K562 (cell line): ENCODE results near the gene RASL12. TPM values are rescaled to one million over a fixed set of nuclear protein-coding genes. Genes with fewer than 3 reads are reported as not detected.

ENCODE experiments used
- ATAC-seq: fragments of 200-7000 bp; cut with Tn5 transposase; 3 replicates; pipeline ENCODE4 v1.9.1; 2020; ENCODE audit warnings: moderate library complexity
- BruUV-seq: library from RNA; stranded (reverse); fragments of 400-500 nt; replicated peaks from 2 replicates; lab custom pipeline; 2021; lab: Mats Ljungman, UMichigan
- CTCF ChIA-PET: fragments of 300-600 bp; formaldehyde crosslinking; extraction: SDS; loops from one replicate; lab custom pipeline; 2021; ENCODE audit warnings: low intra/inter-chr PET ratio; lab: Yijun Ruan, JAX
- POLR2A ChIA-PET: fragments of 300-600, 350-650 bp; sonication (Branson Sonifier 250); formaldehyde crosslinking; extraction: SDS; loops from one replicate; lab custom pipeline; 2021; ENCODE audit warnings: antibody characterized with exemption, inconsistent platforms; lab: Yijun Ruan, JAX
- DNase-seq, 4 experiments: peaks; one replicate each; pipeline versions ENCODE4 v3.0.0 to v3.0.0-alpha.2; 2011 to 2018; ENCODE audit warnings: low spot score in 3 of 4, mixed read lengths in 3 of 4; ENCODE audit errors: extremely low read depth in 1 of 4
- FAIRE-seq: peaks from 2 replicates; lab custom pipeline; 2011; peaks lifted over from hg19 to GRCh38; lab: Jason Lieb, UNC
- H2AFZ ChIP-seq: 2 replicates; pipeline ENCODE4 v1.6.0; 2011; ENCODE audit warnings: low read depth, low read length, control low read depth, inconsistent platforms
- H3K27ac ChIP-seq: fragments of 200-600 bp; 3 replicates; pipeline ENCODE4 v1.8.0; 2011; ENCODE audit warnings: low read depth, mild to moderate bottlenecking, control low read depth, inconsistent platforms, low read length, moderate library complexity, mixed read lengths; ENCODE audit errors: extremely low read depth
- H3K27me3 ChIP-seq, 2 experiments: fragments of 300-600 bp in 1 of 2; 2 replicates in 1 of 2; 3 replicates in 1 of 2; pipeline versions ENCODE4 v1.6.0 to v1.8.0; 2011; ENCODE audit warnings: inconsistent platforms in 2 of 2, low read length in 2 of 2, mild to moderate bottlenecking in 1 of 2, mixed read lengths in 1 of 2, moderate library complexity in 1 of 2; ENCODE audit not compliant: control insufficient read depth in 2 of 2, insufficient read depth in 2 of 2
- H3K36me3 ChIP-seq: fragments of 300-600 bp; 3 replicates; pipeline ENCODE4 v1.8.0; 2011; ENCODE audit warnings: mild to moderate bottlenecking, low read length, inconsistent platforms; ENCODE audit not compliant: control insufficient read depth, insufficient read depth
- H3K4me1 ChIP-seq, 2 experiments: fragments of 200-600 bp in 1 of 2; replicated peaks in 1 of 2; 2 replicates in 1 of 2; 3 replicates in 1 of 2; pipeline versions ENCODE4 v1.5.1 to v1.8.0; 2011; ENCODE audit warnings: inconsistent platforms in 2 of 2, low read length in 2 of 2, mild to moderate bottlenecking in 1 of 2, mixed read lengths in 1 of 2, moderate library complexity in 1 of 2; ENCODE audit not compliant: control insufficient read depth in 2 of 2, insufficient read depth in 2 of 2
- H3K4me2 ChIP-seq: 2 replicates; pipeline ENCODE4 v1.6.1; 2011; ENCODE audit warnings: low read length, control low read depth, inconsistent platforms, mixed read lengths; ENCODE audit not compliant: insufficient read depth
- H3K4me3 ChIP-seq: fragments of 200-600 bp; sonication (generic), shearing (Covaris generic); 2 replicates; pipeline ENCODE4 v1.5.1; 2016; ENCODE audit warnings: control low read depth, inconsistent platforms
- H3K79me2 ChIP-seq: fragments of 200-600 bp; 3 replicates; pipeline ENCODE4 v1.8.0; 2011; ENCODE audit warnings: low read length, inconsistent platforms; ENCODE audit not compliant: control insufficient read depth, insufficient read depth
- H3K9ac ChIP-seq, 2 experiments: 2 replicates each; pipeline versions ENCODE4 v1.6.0 to v1.6.1; 2011; ENCODE audit warnings: low read depth in 2 of 2, low read length in 2 of 2, control low read depth in 1 of 2, inconsistent platforms in 1 of 2, mild to moderate bottlenecking in 1 of 2, mixed read lengths in 1 of 2; ENCODE audit not compliant: insufficient read depth in 1 of 2
- H3K9me1 ChIP-seq: one replicate; pipeline ENCODE4 v1.6.0; 2011; ENCODE audit warnings: inconsistent platforms, mild to moderate bottlenecking, low read length, moderate library complexity; ENCODE audit not compliant: control insufficient read depth, insufficient read depth
- H3K9me3 ChIP-seq: replicated peaks from 2 replicates; pipeline ENCODE4 v1.5.1; 2011; ENCODE audit warnings: low read depth, low read length, inconsistent platforms; ENCODE audit not compliant: control insufficient read depth, insufficient read depth
- H4K20me1 ChIP-seq: replicated peaks from 2 replicates; pipeline ENCODE4 v1.6.1; 2011; ENCODE audit warnings: low read length, inconsistent platforms, mixed read lengths; ENCODE audit not compliant: control insufficient read depth, insufficient read depth
- FOXK2 ChIP-seq, 2 experiments: fragments of 450-650 bp; IDR thresholded peaks in 1 of 2; conservative IDR thresholded peaks in 1 of 2; 2 replicates each; pipeline ENCODE4 v1.6.1; 2016; ENCODE audit warnings: low read depth in 2 of 2, mild to moderate bottlenecking in 1 of 2
- NCOA4 ChIP-seq: fragments of 450-650 bp; IDR thresholded peaks from 2 replicates; pipeline ENCODE4 v1.6.1; 2018; ENCODE audit warnings: mild to moderate bottlenecking; ENCODE audit not compliant: partially characterized antibody
- SRSF9 ChIP-seq: fragments of 200-400 bp; formaldehyde crosslinking; IDR thresholded peaks from 2 replicates; pipeline ENCODE4 v1.6.1; 2017; ENCODE audit warnings: low read depth, low read length, borderline replicate concordance
- TAF15 ChIP-seq: fragments of 200-400 bp; formaldehyde crosslinking; IDR thresholded peaks from 2 replicates; pipeline ENCODE4 v1.6.1; 2017; ENCODE audit warnings: mild to moderate bottlenecking, low read depth, low read length, moderate library complexity
- WGBS: fragments of 100-300 bp; shearing (Covaris generic); methylation state at CpG from one replicate; pipeline ENCODE4 v1.1.6; 2016; ENCODE audit warnings: low coverage, mixed read lengths; ENCODE audit not compliant: insufficient coverage; ENCODE audit errors: missing lambda C conversion rate; 5-methylcytosine and 5-hydroxymethylcytosine counted together
- in situ Hi-C: fragments of 300-500 bp; cut with MboI; formaldehyde crosslinking; loops from 4 replicates; pipeline ENCODE4 v1.15.0; 2018; ENCODE audit warnings: inconsistent platforms, mixed read lengths
- intact Hi-C: fragments of 100-400 bp; cut with micrococcal nuclease; formaldehyde crosslinking; loops from 2 replicates; pipeline ENCODE4 v1.14.2; 2022
- polyA plus RNA-seq, 8 experiments: library from polyadenylated mRNA; depleted of rRNA in 4 of 8; stranded (reverse) in 5 of 8; unstranded in 3 of 8; fragments of >200 nt; fragmentation: Nextera tagmentation in 2 of 8; fragmentation: Illumina TruSeq in 1 of 8; extraction: Ambion mirVana in 2 of 8; extraction: Trizol in 1 of 8; gene quantifications; 2 replicates each; pipeline versions ENCODE4 v1.2.1 to v1.2.3, GENCODE V29; 2011 to 2014; ENCODE audit warnings: inconsistent platforms in 1 of 8, missing spikeins in 1 of 8
- total RNA-seq, 7 experiments: library from RNA; depleted of rRNA in 6 of 7; stranded (reverse); fragments of >200 nt in 6 of 7; fragmentation: Illumina TruSeq in 2 of 7; extraction: Trizol in 2 of 7; gene quantifications; 2 replicates each; pipeline versions ENCODE4 v1.2.1 to v1.2.3, GENCODE V29; 2011 to 2021; ENCODE audit warnings: low replicate concordance in 1 of 7
- TF ChIP-seq, protein P1 (sequence below): fragments of 450-650 bp; IDR thresholded peaks from 2 replicates; pipeline ENCODE4 v1.6.1; 2016; ENCODE audit warnings: borderline replicate concordance

The RASL12 gene
- total and polyA plus RNA-seq, 9 of the 15 experiments (the other 6 are each of a cell fraction or from before 2014, with no cell fraction given): not detected

DNA sequence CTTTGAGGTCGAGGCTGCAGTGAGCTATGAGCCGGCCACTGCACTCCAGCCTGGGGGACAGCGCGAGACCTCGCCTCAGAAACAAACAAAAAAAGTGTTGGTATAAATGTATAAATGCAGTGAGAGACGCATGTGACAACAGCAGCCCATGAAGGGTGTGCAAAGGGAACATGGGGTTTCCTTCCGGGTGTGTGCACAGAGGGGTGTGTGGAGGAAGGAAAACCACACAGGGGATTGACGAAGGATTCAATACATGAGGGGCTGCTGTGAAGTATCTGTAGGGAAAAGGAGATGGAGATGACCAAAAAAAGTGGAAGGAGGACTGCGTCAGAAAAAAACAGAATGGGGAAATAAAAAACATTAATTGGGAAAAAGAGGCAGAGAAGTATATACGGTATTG lies 39.5 kb downstream of the RASL12 start:
- Histone ChIP-seq H3K36me3 (peaks cover 24% of the 10 kb centered on the region), H3K79me2 (peaks cover 19% of the 10 kb centered on the region)
- TF ChIP-seq SRSF9: no peak
- 0 out of 4 replicates have a peak, but pooled peaks of 1 of the 2 experiments have one; percentile 15 for TF ChIP-seq FOXK2 (conservative IDR thresholded peaks at IDR 0.05 in 1 of 2, IDR thresholded peaks at IDR 0.05 in 1 of 2; ENCODE audit: low read depth in 2 of 2)
- peak; percentile 22 for TF ChIP-seq NCOA4
- TF ChIP-seq TAF15: no peak
- TF ChIP-seq, protein P1, sequence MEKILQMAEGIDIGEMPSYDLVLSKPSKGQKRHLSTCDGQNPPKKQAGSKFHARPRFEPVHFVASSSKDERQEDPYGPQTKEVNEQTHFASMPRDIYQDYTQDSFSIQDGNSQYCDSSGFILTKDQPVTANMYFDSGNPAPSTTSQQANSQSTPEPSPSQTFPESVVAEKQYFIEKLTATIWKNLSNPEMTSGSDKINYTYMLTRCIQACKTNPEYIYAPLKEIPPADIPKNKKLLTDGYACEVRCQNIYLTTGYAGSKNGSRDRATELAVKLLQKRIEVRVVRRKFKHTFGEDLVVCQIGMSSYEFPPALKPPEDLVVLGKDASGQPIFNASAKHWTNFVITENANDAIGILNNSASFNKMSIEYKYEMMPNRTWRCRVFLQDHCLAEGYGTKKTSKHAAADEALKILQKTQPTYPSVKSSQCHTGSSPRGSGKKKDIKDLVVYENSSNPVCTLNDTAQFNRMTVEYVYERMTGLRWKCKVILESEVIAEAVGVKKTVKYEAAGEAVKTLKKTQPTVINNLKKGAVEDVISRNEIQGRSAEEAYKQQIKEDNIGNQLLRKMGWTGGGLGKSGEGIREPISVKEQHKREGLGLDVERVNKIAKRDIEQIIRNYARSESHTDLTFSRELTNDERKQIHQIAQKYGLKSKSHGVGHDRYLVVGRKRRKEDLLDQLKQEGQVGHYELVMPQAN: peak; percentile 31; the same call in 1 of the 2 replicates
- TF ChIP-seq, all 486 proteins: peak for 3
- WGBS: 20% methylated on average over 10 of the region's 10 CpGs
- peaks cover 8 to 13% of the 10 kb centered on the region in 2 experiments; a peak in 4 of 5 replicates for H3K4me1 ChIP-seq
- peak overlapping the region; percentile 84 for H3K4me3 ChIP-seq
- TSS peak; percentile 35 for BruUV-seq
- ChIA-PET POLR2A (no interaction called here), CTCF (no interaction called here)
- no peaks in the 10 kb centered on the region for H3K9me1 ChIP-seq
- H2AFZ ChIP-seq: no peak overlapping the region
- intact Hi-C loops: no loop called here
- H3K4me2 ChIP-seq: peak overlapping the region; percentile 84
- in situ Hi-C loops: no loop called here
- FAIRE-seq: peak; percentile 44
- no peaks in the 10 kb centered on the region for H4K20me1 ChIP-seq
- H3K9ac ChIP-seq: peak overlapping the region; percentile 70 to 72; a peak in 3 of 4 replicates
- no peak for ATAC-seq
- H3K27me3 ChIP-seq: no peaks in the 10 kb centered on the region
- no peaks in the 10 kb centered on the region for H3K9me3 ChIP-seq
- H3K27ac ChIP-seq: no peak overlapping the region
- peak in 1 of 4 experiments; percentile 17 for DNase-seq
